H1 (cell line): ENCODE data around the gene FAU. TPM values are rescaled to one million over a fixed set of nuclear protein-coding genes. Genes with fewer than 3 reads are reported as not detected.

Experiments used
- BACH1 ChIP-seq: IDR thresholded peaks from 2 replicates; pipeline ENCODE4 v1.6.1; 2012; ENCODE audit warnings: low read length, improper control_type of control experiment
- EGR1 ChIP-seq: IDR thresholded peaks from 2 replicates; pipeline ENCODE4 v1.6.1; 2011; ENCODE audit warnings: low read depth, low read length, borderline replicate concordance
- GABPA ChIP-seq: IDR thresholded peaks from 2 replicates; pipeline ENCODE4 v1.6.1; 2011; ENCODE audit warnings: mild to moderate bottlenecking, low read length, moderate library complexity, borderline replicate concordance; ENCODE audit not compliant: insufficient read depth
- polyA plus RNA-seq, 7 experiments: library from polyadenylated mRNA; depleted of rRNA in 3 of 7; stranded (reverse) in 5 of 7; unstranded in 2 of 7; fragments of >200 nt in 5 of 7; fragments of 200-250 nt in 2 of 7; gene quantifications; 1 replicate in 5 of 7; 2 replicates in 1 of 7; 4 replicates in 1 of 7; pipeline versions ENCODE4 v1.2.1 to v1.2.3, GENCODE V29; 2011 to 2013; ENCODE audit warnings: missing spikeins in 2 of 7, mixed read lengths in 2 of 7
- total RNA-seq: library from RNA; stranded (reverse); fragmentation: NEBNext Ultra II Directional; extraction: Animal tissue kit (Norgen Biotek cat#: 25700); gene quantifications from 2 replicates; pipeline ENCODE4 v1.2.1, GENCODE V29; 2021
- TF ChIP-seq, protein P1 (sequence below): fragments of 300-600 bp; sonication (generic); IDR thresholded peaks from 2 replicates; pipeline ENCODE4 v1.7.1; 2012; ENCODE audit warnings: low read length, moderate library complexity, mild to moderate bottlenecking, inconsistent platforms; ENCODE audit not compliant: insufficient replicate concordance

Gene FAU
- total and polyA plus RNA-seq, 2 of the 8 experiments (the other 6 are each of a cell fraction or from before 2014, with no cell fraction given), result 826 to 896 TPM

- TF ChIP-seq, protein P1, sequence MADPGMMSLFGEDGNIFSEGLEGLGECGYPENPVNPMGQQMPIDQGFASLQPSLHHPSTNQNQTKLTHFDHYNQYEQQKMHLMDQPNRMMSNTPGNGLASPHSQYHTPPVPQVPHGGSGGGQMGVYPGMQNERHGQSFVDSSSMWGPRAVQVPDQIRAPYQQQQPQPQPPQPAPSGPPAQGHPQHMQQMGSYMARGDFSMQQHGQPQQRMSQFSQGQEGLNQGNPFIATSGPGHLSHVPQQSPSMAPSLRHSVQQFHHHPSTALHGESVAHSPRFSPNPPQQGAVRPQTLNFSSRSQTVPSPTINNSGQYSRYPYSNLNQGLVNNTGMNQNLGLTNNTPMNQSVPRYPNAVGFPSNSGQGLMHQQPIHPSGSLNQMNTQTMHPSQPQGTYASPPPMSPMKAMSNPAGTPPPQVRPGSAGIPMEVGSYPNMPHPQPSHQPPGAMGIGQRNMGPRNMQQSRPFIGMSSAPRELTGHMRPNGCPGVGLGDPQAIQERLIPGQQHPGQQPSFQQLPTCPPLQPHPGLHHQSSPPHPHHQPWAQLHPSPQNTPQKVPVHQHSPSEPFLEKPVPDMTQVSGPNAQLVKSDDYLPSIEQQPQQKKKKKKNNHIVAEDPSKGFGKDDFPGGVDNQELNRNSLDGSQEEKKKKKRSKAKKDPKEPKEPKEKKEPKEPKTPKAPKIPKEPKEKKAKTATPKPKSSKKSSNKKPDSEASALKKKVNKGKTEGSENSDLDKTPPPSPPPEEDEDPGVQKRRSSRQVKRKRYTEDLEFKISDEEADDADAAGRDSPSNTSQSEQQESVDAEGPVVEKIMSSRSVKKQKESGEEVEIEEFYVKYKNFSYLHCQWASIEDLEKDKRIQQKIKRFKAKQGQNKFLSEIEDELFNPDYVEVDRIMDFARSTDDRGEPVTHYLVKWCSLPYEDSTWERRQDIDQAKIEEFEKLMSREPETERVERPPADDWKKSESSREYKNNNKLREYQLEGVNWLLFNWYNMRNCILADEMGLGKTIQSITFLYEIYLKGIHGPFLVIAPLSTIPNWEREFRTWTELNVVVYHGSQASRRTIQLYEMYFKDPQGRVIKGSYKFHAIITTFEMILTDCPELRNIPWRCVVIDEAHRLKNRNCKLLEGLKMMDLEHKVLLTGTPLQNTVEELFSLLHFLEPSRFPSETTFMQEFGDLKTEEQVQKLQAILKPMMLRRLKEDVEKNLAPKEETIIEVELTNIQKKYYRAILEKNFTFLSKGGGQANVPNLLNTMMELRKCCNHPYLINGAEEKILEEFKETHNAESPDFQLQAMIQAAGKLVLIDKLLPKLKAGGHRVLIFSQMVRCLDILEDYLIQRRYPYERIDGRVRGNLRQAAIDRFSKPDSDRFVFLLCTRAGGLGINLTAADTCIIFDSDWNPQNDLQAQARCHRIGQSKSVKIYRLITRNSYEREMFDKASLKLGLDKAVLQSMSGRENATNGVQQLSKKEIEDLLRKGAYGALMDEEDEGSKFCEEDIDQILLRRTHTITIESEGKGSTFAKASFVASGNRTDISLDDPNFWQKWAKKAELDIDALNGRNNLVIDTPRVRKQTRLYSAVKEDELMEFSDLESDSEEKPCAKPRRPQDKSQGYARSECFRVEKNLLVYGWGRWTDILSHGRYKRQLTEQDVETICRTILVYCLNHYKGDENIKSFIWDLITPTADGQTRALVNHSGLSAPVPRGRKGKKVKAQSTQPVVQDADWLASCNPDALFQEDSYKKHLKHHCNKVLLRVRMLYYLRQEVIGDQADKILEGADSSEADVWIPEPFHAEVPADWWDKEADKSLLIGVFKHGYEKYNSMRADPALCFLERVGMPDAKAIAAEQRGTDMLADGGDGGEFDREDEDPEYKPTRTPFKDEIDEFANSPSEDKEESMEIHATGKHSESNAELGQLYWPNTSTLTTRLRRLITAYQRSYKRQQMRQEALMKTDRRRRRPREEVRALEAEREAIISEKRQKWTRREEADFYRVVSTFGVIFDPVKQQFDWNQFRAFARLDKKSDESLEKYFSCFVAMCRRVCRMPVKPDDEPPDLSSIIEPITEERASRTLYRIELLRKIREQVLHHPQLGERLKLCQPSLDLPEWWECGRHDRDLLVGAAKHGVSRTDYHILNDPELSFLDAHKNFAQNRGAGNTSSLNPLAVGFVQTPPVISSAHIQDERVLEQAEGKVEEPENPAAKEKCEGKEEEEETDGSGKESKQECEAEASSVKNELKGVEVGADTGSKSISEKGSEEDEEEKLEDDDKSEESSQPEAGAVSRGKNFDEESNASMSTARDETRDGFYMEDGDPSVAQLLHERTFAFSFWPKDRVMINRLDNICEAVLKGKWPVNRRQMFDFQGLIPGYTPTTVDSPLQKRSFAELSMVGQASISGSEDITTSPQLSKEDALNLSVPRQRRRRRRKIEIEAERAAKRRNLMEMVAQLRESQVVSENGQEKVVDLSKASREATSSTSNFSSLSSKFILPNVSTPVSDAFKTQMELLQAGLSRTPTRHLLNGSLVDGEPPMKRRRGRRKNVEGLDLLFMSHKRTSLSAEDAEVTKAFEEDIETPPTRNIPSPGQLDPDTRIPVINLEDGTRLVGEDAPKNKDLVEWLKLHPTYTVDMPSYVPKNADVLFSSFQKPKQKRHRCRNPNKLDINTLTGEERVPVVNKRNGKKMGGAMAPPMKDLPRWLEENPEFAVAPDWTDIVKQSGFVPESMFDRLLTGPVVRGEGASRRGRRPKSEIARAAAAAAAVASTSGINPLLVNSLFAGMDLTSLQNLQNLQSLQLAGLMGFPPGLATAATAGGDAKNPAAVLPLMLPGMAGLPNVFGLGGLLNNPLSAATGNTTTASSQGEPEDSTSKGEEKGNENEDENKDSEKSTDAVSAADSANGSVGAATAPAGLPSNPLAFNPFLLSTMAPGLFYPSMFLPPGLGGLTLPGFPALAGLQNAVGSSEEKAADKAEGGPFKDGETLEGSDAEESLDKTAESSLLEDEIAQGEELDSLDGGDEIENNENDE, result no peak
- no peak for TF ChIP-seq EGR1
- no peak for TF ChIP-seq BACH1
- TF ChIP-seq GABPA, result no peak
- TF ChIP-seq, all 59 proteins: peak for 0
Measured at GRCh38 chr11:65095427-65095826, 26.5 kb downstream of the FAU start (continued).
